GM13976 (cell line): Measurements from ENCODE around the gene SLF2.

Experiments
- DNase-seq: peaks from one replicate; pipeline ENCODE4 v3.0.0; 2012; ENCODE audit warnings: low spot score
- CTCF ChIP-seq: IDR thresholded peaks from 2 replicates; pipeline ENCODE4 v1.5.1; 2012; ENCODE audit warnings: borderline replicate concordance, mild to moderate bottlenecking; ENCODE audit not compliant: insufficient read depth; ENCODE audit errors: extremely low read depth, missing control alignments, control extremely low read depth
- in situ Hi-C: fragments of 300-500 bp; cut with MboI; formaldehyde crosslinking; loops from one replicate; pipeline ENCODE4 v1.12.0; 2022; ENCODE audit warnings: low sequenced_read_pairs, mixed read lengths, inconsistent platforms; ENCODE audit not compliant: unreplicated experiment

The SLF2 gene

GRCh38 chr10:100873827-100874326 is 38.9 kb upstream of the SLF2 start:
- in situ Hi-C loops, result no loop called here
- DNase-seq, result no peak
- no peak for TF ChIP-seq CTCF

GRCh38 chr10:100874702-100875483 is 37.9 kb upstream of the SLF2 start:
- no peak for DNase-seq
- no peak for TF ChIP-seq CTCF
- in situ Hi-C loops, result no loop called here

GRCh38 chr10:100875484-100876166 is 37.1 kb upstream of the SLF2 start:
- in situ Hi-C loops, result no loop called here
- DNase-seq, result peak; percentile 10
- TF ChIP-seq CTCF, result no peak

- no peak for TF ChIP-seq CTCF
- DNase-seq, result peak; percentile 12
- in situ Hi-C loops, result no loop called here
These were observed 35.9 kb upstream of the SLF2 start for GRCh38 chr10:100876585-100877460.

- no peak for TF ChIP-seq CTCF
- peak; percentile 14 for DNase-seq
- in situ Hi-C loops, result no loop called here
These were observed 35.3 kb upstream of the SLF2 start for GRCh38 chr10:100877461-100877850.

GRCh38 chr10:100878291-100878910 is 34.4 kb upstream of the SLF2 start:
- DNase-seq, result peak; percentile 74
- in situ Hi-C loops, result no loop called here
- TF ChIP-seq CTCF, result peak; percentile 56
